Endothelial cell of umbilical vein (primary cell): ENCODE measurements around the gene UBE4B.

ENCODE experiments used
- EZH2 ChIP-seq: IDR thresholded peaks from 2 replicates; pipeline ENCODE4 v1.6.1; 2012; ENCODE audit warnings: borderline replicate concordance, low read depth, mild to moderate bottlenecking, moderate library complexity, low read length, inconsistent platforms; ENCODE audit not compliant: severe bottlenecking
- GATA2 ChIP-seq: IDR thresholded peaks from 2 replicates; pipeline ENCODE4 v1.7.0; 2011; ENCODE audit warnings: low read depth, mild to moderate bottlenecking, moderate library complexity, mixed read lengths, low read length; ENCODE audit not compliant: insufficient read length, insufficient read depth
- MYC ChIP-seq: IDR thresholded peaks from one replicate; pipeline ENCODE4 v1.6.1; 2011; ENCODE audit warnings: mild to moderate bottlenecking, low read depth, low read length
- POLR2A ChIP-seq: IDR thresholded peaks from 2 replicates; pipeline ENCODE4 v1.6.1; 2012; ENCODE audit warnings: low read depth, mild to moderate bottlenecking, control low read depth, low read length
- TF ChIP-seq, protein P1 (sequence below), 2 donors: IDR thresholded peaks; 1 replicate in 1 of 2; 2 replicates in 1 of 2; pipeline ENCODE4 v1.5.1; 2011; ENCODE audit warnings: low read length in 2 of 2, mild to moderate bottlenecking in 2 of 2, moderate library complexity in 2 of 2, control low read depth in 1 of 2, inconsistent platforms in 1 of 2, low read depth in 1 of 2; ENCODE audit not compliant: insufficient read depth in 1 of 2; ENCODE audit errors: extremely low read depth in 1 of 2
- TF ChIP-seq, protein P2 (sequence below): IDR thresholded peaks from 2 replicates; pipeline ENCODE4 v1.6.1; 2011; ENCODE audit not compliant: insufficient read depth, insufficient read length

DNA sequence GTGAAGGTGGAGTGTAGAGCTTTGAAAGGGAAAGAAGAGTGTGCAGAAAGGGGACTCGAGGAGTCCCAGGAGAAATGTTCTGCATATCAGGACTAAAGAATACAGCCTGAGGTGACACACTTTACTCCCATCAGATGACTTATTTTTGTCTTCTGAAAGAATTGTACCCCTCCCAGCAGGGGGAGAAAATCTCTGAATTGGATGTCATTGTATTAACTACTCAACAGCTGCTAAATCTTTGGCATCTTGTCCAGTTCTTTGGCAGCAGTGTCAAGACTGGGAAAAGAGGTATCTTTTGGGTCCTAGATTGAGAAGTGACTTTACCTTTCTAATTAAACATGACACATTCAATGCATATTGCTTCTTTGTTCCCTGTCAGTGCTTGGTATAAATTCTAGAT lies 18.9 kb downstream of the UBE4B start:
- TF ChIP-seq, protein P1, sequence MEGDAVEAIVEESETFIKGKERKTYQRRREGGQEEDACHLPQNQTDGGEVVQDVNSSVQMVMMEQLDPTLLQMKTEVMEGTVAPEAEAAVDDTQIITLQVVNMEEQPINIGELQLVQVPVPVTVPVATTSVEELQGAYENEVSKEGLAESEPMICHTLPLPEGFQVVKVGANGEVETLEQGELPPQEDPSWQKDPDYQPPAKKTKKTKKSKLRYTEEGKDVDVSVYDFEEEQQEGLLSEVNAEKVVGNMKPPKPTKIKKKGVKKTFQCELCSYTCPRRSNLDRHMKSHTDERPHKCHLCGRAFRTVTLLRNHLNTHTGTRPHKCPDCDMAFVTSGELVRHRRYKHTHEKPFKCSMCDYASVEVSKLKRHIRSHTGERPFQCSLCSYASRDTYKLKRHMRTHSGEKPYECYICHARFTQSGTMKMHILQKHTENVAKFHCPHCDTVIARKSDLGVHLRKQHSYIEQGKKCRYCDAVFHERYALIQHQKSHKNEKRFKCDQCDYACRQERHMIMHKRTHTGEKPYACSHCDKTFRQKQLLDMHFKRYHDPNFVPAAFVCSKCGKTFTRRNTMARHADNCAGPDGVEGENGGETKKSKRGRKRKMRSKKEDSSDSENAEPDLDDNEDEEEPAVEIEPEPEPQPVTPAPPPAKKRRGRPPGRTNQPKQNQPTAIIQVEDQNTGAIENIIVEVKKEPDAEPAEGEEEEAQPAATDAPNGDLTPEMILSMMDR (IDR thresholded peaks at IDR 0.05; ENCODE audit: extremely low read depth in 1 of 2, insufficient read depth in 1 of 2, low read depth in 1 of 2, low read length in 2 of 2): no peak
- TF ChIP-seq POLR2A (no peak), EZH2 (no peak), MYC (no peak), GATA2 (no peak)
- TF ChIP-seq, protein P2, sequence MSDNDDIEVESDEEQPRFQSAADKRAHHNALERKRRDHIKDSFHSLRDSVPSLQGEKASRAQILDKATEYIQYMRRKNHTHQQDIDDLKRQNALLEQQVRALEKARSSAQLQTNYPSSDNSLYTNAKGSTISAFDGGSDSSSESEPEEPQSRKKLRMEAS: no peak
